ENCODE results near the gene ZDHHC12.

ZDHHC12 gene

GRCh38 chr9:128675382-128675781 lies 48.5 kb downstream of the ZDHHC12 start:
- TF ChIP-seq CTCF (IDR thresholded peaks at IDR 0.05; ENCODE audit: low read depth, low read length) = no peak
- DNase-seq = no peak
- no peaks in the 10 kb centered on the region for H3K27me3 ChIP-seq (ENCODE audit: insufficient read depth, low read depth, severe bottlenecking)

More at GRCh38 chr9:128675382-128675781, 48.5 kb downstream of the ZDHHC12 start:
- Histone ChIP-seq H3K4me3 (ENCODE audit: low read depth, low read length) (no peak overlapping the region), H3K36me3 (no peaks in the 10 kb centered on the region), H3K9me3 (ENCODE audit: severe bottlenecking) (no peaks in the 10 kb centered on the region), H3K27ac (no peak overlapping the region)

Data from WERI-Rb-1 (cell line).